BJ (cell line): ENCODE results near the gene SIRPG. TPM values are rescaled to one million over a fixed set of nuclear protein-coding genes. Genes with fewer than 3 reads are reported as not detected.

Source experiments
- CTCF ChIA-PET: fragments of 350-600 bp; formaldehyde crosslinking; extraction: SDS; loops from one replicate; lab custom pipeline; 2021; ENCODE audit warnings: antibody characterized with exemption, inconsistent platforms; lab: Yijun Ruan, JAX
- POLR2A ChIA-PET: fragments of 300-600 bp; sonication (Branson Sonifier 250); formaldehyde crosslinking; extraction: SDS; loops from one replicate; lab custom pipeline; 2021; ENCODE audit warnings: antibody characterized with exemption; lab: Charles Lee
- DNase-seq: peaks from one replicate; pipeline ENCODE4 v3.0.0-alpha.2; 2011; ENCODE audit warnings: low read depth
- H3K27me3 ChIP-seq: 2 replicates; pipeline ENCODE4 v1.6.0; 2011; ENCODE audit warnings: low read length; ENCODE audit not compliant: control insufficient read depth, insufficient read depth
- H3K36me3 ChIP-seq: 2 replicates; pipeline ENCODE4 v1.5.1; 2011; ENCODE audit warnings: low read length; ENCODE audit not compliant: control insufficient read depth, insufficient read depth
- H3K4me3 ChIP-seq: 2 replicates; pipeline ENCODE4 v1.5.1; 2011; ENCODE audit warnings: low read depth, mild to moderate bottlenecking, control low read depth, low read length
- CTCF ChIP-seq: IDR thresholded peaks from 2 replicates; pipeline ENCODE4 v1.5.1; 2011; ENCODE audit warnings: low read depth, mild to moderate bottlenecking, control low read depth, inconsistent platforms, low read length, moderate library complexity; ENCODE audit not compliant: insufficient read depth
- polyA plus RNA-seq: library from polyadenylated mRNA; depleted of rRNA; stranded (reverse); fragments of >200 nt; gene quantifications from 2 replicates; pipeline ENCODE4 v1.2.3, GENCODE V29; 2011

The SIRPG gene
- polyA plus RNA-seq, 1 experiment, result not detected

- ChIA-PET POLR2A (no interaction called here), CTCF (no interaction called here)
- Histone ChIP-seq H3K36me3 (no peaks in the 10 kb centered on the region), H3K4me3 (no peak overlapping the region), H3K27me3 (peaks cover 6% of the 10 kb centered on the region)
- no peak for TF ChIP-seq CTCF
- no peak for DNase-seq
These were observed 27.3 kb upstream of the SIRPG start for GRCh38 chr20:1684872-1685271.

GRCh38 chr20:1676650-1677049 is 19.1 kb upstream of the SIRPG start:
- ChIA-PET POLR2A (no interaction called here), CTCF (no interaction called here)
- DNase-seq, result no peak
- TF ChIP-seq CTCF, result no peak
- Histone ChIP-seq H3K4me3 (no peak overlapping the region), H3K36me3 (no peaks in the 10 kb centered on the region), H3K27me3 (peaks cover 4% of the 10 kb centered on the region; the same call in 1 of the 2 replicates)

- CTCF ChIA-PET, result no interaction called here
- POLR2A ChIA-PET, result no interaction called here
These were observed 17.6 kb upstream of the SIRPG start for GRCh38 chr20:1674990-1675780.

GRCh38 chr20:1674361-1674760 is 16.8 kb upstream of the SIRPG start:
- H3K36me3 ChIP-seq, result no peaks in the 10 kb centered on the region
- peaks cover 4% of the 10 kb centered on the region; the same call in 1 of the 2 replicates for H3K27me3 ChIP-seq
- no peak overlapping the region for H3K4me3 ChIP-seq
- TF ChIP-seq CTCF, result no peak
- no peak for DNase-seq
- POLR2A ChIA-PET, result no interaction called here
- CTCF ChIA-PET, result no interaction called here

More at GRCh38 chr20:1674990-1675780, 17.6 kb upstream of the SIRPG start:
- Histone ChIP-seq H3K27me3 (peaks cover 4% of the 10 kb centered on the region; the same call in 1 of the 2 replicates), H3K4me3 (no peak overlapping the region), H3K36me3 (no peaks in the 10 kb centered on the region)
- no peak for DNase-seq
- TF ChIP-seq CTCF, result no peak

GRCh38 chr20:1673424-1673823 is 15.8 kb upstream of the SIRPG start:
- POLR2A ChIA-PET, result no interaction called here
- no peak for DNase-seq

More at GRCh38 chr20:1673424-1673823, 15.8 kb upstream of the SIRPG start:
- CTCF ChIA-PET, result no interaction called here
- Histone ChIP-seq H3K4me3 (no peak overlapping the region), H3K36me3 (no peaks in the 10 kb centered on the region), H3K27me3 (peaks cover 4% of the 10 kb centered on the region; the same call in 1 of the 2 replicates)
- TF ChIP-seq CTCF, result no peak
